ENCODE results near the gene FFAR2.

GRCh38 chr19:35500611-35501010 is 52.6 kb downstream of the FFAR2 start:
- TF ChIP-seq CTCF (conservative IDR thresholded peaks at IDR 0.05 in 1 of 2, IDR thresholded peaks at IDR 0.05 in 1 of 2; ENCODE audit: low read depth in 1 of 2, low read length in 2 of 2) (no peak), EZH2 (IDR thresholded peaks at IDR 0.05; ENCODE audit: low read length, missing control alignments) (no peak)
